Stimulated activated CD8-positive, alpha-beta memory T cell treated with anti-CD3 and anti-CD28 coated beads, Interleukin-2, amount 100 ng/mL, for 1 hour (primary cell): ENCODE measurements around the gene ING4.
A peak's percentile ranks its signal among the peaks of the same experiment; 100 is the strongest.

Experiments
- DNase-seq, 2 donors: peaks; one replicate each; pipeline ENCODE4 v3.0.0-alpha.2; 2020; ENCODE audit warnings: low read depth in 2 of 2

The ING4 gene

DNA sequence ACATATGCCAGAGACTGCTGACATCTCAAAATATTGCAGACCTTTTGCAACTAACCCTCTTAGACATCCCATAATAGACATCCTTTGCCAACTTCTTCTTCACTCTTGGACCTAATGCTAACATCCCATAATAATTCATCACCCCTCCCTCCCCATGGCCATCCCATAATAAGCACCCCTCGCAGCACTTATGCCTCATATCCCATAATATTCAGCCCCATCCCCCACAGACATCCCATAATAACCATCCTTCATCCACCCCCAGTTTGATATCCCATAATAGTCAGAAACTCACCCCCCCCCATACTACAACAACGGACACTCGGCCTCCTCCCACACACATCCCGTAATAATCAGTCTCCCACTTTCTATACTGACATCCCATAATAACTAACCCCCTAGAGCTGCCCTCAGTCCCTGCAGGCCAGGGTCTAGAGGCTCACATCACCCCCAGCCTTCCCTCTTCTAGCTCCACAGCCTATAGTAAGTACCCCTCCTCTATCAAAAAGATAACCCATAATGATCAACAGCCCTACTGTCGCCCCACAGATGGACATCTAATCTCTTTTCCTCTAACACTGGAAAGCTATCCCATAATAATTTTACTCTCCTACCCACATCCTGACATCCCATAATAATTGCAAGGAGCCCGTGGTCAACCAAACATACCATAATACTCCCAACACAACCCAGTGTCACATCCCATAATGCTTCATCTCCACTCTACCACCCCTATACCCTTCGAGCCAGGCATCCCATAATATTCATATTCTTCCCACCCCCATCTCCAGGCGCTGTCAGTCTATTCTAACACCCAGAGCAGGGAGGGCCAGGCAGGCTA lies 54.9 kb downstream of the ING4 start:
- DNase-seq: no peak

DNA sequence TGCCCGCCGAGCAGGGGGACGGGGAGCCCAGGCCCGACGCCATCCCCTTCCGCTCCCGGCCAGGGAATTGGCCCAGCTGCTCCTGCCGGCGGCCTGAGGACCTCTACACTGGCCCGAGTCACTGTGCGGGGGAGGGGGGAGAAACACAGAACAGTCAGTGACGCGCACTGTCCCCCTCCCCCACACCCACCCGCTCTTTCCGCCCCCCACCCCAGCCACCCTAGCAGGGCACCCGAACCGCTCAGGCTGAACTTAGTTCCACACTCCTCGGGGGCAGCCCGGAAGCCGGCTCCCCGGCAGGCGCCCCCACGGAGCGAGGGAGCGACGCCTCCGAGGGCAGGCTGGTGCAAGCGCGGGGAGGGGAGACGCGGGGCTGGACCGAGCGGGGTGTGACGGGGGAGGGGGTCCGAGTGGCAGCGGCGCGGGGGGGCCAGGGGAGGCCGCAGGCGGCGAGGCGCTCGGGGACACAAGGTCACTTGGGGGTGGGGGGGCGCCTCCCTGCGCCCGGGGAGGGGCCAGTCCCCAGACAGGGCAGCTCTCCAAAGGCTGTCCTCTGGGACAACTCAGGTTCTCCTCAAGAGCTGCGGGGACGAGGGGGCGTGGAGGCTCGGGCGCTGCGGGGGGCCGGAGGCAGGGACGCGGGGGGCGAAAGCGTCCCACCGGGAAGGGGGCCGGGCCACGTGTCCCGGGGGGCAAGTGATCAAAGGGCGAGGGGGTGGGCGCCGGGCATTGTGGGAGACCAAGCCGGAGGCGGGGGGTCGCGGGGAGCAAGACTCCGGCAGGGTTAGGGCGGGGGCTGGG lies 56.4 kb downstream of the ING4 start:
- DNase-seq: peak in 1 of 2 donors; percentile 54

DNA sequence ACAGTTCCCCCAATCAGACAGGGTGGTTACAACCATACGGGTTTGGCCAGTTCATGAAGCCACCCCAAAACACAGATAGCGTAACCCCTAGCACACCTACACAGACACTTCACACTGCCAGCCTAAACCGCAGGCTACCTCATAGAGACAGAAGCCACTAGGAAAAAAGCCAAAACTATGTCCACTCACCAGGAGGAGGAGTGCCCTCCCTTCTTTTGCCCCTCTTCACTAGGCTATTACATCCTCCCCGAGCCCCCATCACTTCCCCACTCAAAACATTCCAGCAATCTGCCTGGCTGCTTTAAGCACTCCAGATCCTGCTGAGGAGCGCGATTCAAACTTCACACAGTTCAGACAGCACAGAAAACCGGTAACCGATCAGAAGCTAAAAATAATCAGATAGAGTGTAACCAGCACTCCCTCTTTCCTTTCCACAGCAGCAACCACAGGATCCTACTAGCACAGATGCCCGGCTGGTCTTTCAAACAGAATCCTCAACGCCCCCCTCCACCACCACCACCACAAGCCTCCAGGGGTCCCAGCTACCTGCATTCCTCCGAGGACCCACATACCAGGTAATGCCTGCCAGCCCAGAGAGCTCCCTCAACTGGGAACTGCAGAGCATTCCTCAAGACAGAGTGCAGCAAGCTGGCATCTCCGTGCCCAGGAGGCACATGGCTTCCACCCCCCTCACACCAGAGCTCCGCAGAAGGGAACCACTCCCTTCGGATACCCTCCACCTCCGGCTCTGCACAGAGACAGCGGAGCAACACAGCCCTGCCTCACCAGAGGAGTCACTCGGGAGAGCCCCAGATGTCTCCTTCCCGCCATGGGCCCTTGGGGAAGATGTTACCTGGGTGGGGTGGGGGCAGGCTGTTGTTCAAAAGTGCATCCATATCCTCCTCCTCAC lies 57.2 kb downstream of the ING4 start:
- no peak for DNase-seq

DNA sequence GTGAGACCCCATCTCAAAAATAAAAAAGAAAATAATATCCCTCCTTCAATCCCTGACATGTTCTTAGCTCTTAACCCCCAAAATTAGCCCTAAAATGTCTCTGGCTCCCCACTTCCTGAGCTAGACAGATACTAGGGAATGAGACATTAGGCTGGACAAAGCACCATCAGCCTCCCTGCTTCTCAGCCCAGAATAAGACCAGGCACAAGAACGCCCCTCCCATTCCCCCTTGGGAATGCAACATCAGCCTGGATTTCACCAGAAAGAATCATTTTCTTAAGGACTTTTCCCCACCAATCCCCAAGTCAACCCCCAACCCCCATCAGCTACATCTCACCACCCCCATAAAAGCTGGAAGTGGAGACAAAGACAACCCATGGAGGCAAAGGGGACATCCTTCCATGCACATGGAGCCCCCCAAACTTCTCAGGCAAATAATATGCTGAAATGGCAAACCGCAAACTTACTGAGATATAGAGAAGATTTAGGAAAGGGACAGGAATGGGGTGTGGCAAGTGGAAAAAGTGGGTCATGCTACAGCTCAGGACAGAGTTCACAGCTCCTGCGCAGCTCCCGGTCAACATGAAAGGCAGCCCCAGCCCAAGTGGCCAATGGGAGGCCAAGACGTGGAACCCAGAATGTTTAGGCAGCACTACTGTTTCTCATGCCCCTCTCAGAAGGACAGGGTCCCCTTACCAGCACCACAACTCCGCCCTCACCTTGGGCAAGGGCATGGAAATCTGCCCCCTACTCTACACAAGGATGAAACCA lies 58.5 kb downstream of the ING4 start:
- no peak for DNase-seq

DNA sequence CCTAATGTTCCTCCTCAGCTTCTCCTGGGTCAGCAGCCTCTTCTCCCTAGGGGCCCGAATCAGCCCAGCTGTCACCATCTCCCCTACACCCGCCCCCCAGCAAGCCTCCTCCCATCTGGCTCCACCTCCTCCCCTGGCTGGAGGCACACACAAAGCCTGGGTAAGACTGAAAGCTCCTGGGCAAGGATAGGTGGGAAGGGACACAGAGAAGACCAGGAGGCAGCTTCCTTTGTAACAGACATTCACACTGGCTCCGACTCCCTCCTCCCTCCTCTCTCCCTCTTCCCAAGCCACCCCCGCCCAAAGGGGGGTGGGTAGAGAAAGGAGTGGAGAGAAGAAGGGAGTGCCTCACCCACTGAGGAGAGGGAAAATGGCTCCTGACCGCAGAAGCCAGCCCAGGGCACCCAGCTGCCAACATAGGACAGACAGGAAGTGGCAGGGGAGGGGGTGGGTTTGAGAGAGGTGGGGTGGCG lies 59.8 kb downstream of the ING4 start:
- peak in 1 of 2 donors; percentile 35 for DNase-seq

DNA sequence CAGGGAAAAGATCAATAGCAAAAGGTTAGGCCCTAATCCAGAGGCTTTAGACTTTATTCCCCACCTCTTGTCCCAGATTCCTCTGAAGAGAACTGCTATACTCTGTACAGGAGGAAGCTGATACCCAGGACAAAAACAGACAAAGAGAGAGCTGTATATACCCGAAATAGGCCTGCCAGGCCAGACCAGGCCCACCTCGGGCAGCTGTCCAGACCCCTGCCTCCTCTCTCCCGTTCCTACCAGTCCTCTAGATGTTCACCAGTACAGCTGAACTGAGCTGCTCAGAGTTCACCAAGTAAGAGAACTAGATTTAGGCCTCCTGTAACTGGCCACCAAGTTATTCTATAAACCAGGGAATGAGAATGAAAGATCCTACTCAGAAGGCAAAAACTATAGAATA lies 60.4 kb downstream of the ING4 start:
- no peak for DNase-seq
